HG03575 (cell line): ENCODE measurements around the gene LRRFIP1.

Source experiments
- ATAC-seq: cut with Tn5 transposase; IDR thresholded peaks from one replicate; pipeline ENCODE4 v1.9.1; 2021; ENCODE audit not compliant: unreplicated experiment, insufficient number of reproducible peaks, low FRiP score; ENCODE audit errors: extremely low read depth

LRRFIP1 gene

GRCh38 chr2:237732070-237732469, 104.7 kb downstream of the LRRFIP1 start:
- no peak for ATAC-seq

GRCh38 chr2:237732790-237733381, 105.5 kb downstream of the LRRFIP1 start:
- ATAC-seq, result no peak

GRCh38 chr2:237733677-237734300, 106.4 kb downstream of the LRRFIP1 start:
- no peak for ATAC-seq

GRCh38 chr2:237734905-237735623, 107.7 kb downstream of the LRRFIP1 start:
- ATAC-seq, result no peak

- ATAC-seq, result no peak
Measured at GRCh38 chr2:237735798-237736197, 108.4 kb downstream of the LRRFIP1 start.

- no peak for ATAC-seq
Measured at GRCh38 chr2:237736783-237737182, 109.4 kb downstream of the LRRFIP1 start.

- no peak for ATAC-seq
Measured at GRCh38 chr2:237737196-237737865, 109.9 kb downstream of the LRRFIP1 start.

- ATAC-seq, result no peak
Measured at GRCh38 chr2:237738255-237738654, 110.9 kb downstream of the LRRFIP1 start.

GRCh38 chr2:237739101-237739500, 111.7 kb downstream of the LRRFIP1 start:
- no peak for ATAC-seq

GRCh38 chr2:237742191-237742590, 114.8 kb downstream of the LRRFIP1 start:
- no peak for ATAC-seq

GRCh38 chr2:237742614-237743013, 115.2 kb downstream of the LRRFIP1 start:
- no peak for ATAC-seq

GRCh38 chr2:237743024-237743423, 115.6 kb downstream of the LRRFIP1 start:
- ATAC-seq, result no peak

GRCh38 chr2:237743561-237744269, 116.3 kb downstream of the LRRFIP1 start:
- ATAC-seq, result no peak

- ATAC-seq, result no peak
Measured at GRCh38 chr2:237744270-237744612, 116.9 kb downstream of the LRRFIP1 start.

GRCh38 chr2:237744613-237745249, 117.3 kb downstream of the LRRFIP1 start:
- no peak for ATAC-seq

GRCh38 chr2:237745250-237745613, 117.8 kb downstream of the LRRFIP1 start:
- no peak for ATAC-seq

GRCh38 chr2:237746302-237747080, 119.1 kb downstream of the LRRFIP1 start:
- ATAC-seq, result no peak

- ATAC-seq, result no peak
Measured at GRCh38 chr2:237747189-237747588, 119.8 kb downstream of the LRRFIP1 start.
